ENCODE measurements around the gene LMX1B. TPM values are rescaled to one million over a fixed set of nuclear protein-coding genes. Genes with fewer than 3 reads are reported as not detected.

The LMX1B gene
- total RNA-seq, 2 donors from 2014 or later = not detected

DNA sequence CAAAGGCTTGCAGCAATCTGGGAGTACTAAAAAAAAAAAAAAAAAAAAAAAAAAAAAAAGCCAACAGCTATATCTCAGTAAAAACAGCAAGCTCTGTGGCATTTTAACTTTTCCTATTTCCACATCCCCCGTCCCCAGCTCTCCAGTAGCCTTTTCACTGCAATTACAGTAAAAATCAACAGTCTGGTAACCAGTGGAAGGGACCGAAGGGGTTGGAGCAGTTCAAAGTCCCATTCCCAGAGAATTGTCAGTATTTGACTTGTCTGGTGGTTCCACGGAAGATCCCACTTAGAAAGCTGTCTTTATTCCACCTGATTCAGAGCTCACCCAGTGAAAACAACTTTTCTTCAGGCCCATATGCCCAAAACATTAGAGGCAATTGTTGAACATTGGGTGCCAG is 119.3 kb downstream of the LMX1B start:
- no peak for DNase-seq
- H3K4me3 Mint-ChIP-seq = no peak overlapping the region
- no peak for ATAC-seq (replicated peaks in 1 of 2)

DNA sequence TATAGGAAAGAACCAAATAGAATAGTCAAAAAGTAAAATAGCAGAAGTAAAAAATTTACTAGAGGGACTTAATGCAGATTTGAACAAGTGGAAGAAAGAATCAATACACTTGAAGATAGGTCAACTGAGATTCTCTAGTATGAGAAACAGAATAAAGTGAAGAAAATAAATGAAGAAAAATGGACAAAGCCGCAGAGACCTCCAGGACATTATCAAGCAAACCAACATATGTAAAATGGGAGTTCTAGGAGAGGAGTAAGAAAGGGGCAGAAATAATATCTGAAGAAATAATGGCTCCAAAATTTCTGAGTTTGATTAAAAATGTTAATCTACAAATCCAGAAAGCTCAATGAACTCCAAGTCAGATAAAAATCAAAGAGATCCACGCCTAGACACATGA is 121.1 kb downstream of the LMX1B start:
- H3K27ac Mint-ChIP-seq = no peak overlapping the region
- DNase-seq (no peak), ATAC-seq (replicated peaks in 1 of 2) (no peak)
- H3K9me3 Mint-ChIP-seq = peaks cover 4 to 16% of the 10 kb centered on the region in 2 donors
- H3K4me1 Mint-ChIP-seq (ENCODE audit: low read depth) = no peaks in the 10 kb centered on the region
- H3K27me3 Mint-ChIP-seq (ENCODE audit: low read depth) = no peaks in the 10 kb centered on the region
- peaks cover 7 to 17% of the 10 kb centered on the region in 2 donors for H3K36me3 Mint-ChIP-seq (ENCODE audit: insufficient read depth in 2 of 2)
- no peak overlapping the region for H3K4me3 Mint-ChIP-seq

More for the DNA sequence above, 119.3 kb downstream of the LMX1B start:
- peaks cover 7 to 17% of the 10 kb centered on the region in 2 donors for H3K36me3 Mint-ChIP-seq (ENCODE audit: insufficient read depth in 2 of 2)
- no peaks in the 10 kb centered on the region for H3K4me1 Mint-ChIP-seq (ENCODE audit: low read depth)
- no peak overlapping the region for H3K27ac Mint-ChIP-seq
- H3K9me3 Mint-ChIP-seq = peaks cover 1 to 12% of the 10 kb centered on the region in 2 donors
- no peaks in the 10 kb centered on the region for H3K27me3 Mint-ChIP-seq (ENCODE audit: low read depth)

DNA sequence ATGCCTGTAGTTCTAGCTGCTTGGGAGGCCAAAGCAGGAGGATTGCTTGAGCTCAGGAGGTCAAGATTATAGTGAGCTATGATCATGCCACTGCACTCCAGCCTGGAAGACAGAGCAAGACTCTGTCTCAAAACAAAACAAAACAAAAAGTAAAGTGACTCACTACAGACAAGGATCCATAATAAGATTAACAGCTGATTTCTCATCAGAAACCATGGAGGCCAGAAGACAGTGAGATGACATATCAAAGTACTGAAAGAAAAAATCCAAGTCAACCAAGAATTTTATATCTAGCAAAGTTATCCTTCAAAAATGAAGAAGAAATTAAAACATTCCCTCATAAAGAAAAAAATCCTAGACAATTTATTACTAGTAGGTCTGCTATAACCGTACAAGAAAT is 121.8 kb downstream of the LMX1B start:
- Mint-ChIP-seq H3K4me1 (ENCODE audit: low read depth) (no peaks in the 10 kb centered on the region), H3K36me3 (ENCODE audit: insufficient read depth in 2 of 2) (peaks cover 7 to 17% of the 10 kb centered on the region in 2 donors), H3K27ac (no peak overlapping the region), H3K4me3 (no peak overlapping the region), H3K27me3 (ENCODE audit: low read depth) (no peaks in the 10 kb centered on the region), H3K9me3 (peaks cover 4 to 17% of the 10 kb centered on the region in 2 donors)
- DNase-seq = no peak
- no peak for ATAC-seq (replicated peaks in 1 of 2)

DNA sequence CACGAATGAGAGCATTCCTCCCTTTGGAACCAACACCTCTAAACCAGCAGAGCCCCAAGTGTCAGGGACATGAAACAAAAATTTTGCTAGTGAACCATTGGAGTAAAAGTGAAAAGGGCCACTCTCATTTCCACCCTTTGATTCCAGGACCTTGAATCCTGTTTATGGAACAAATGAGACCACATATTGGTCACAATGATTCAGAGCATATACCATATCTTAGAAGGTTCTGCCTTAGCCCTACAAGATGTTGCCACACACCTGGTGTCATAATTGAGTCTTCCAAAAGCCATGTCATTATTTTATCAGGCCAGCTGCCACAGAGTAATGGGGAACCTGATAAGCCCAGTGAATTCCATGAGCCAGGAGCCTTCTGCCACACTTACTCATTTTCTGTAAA is 124.8 kb downstream of the LMX1B start:
- peaks cover 7 to 17% of the 10 kb centered on the region in 2 donors for H3K36me3 Mint-ChIP-seq (ENCODE audit: insufficient read depth in 2 of 2)
- peaks cover 4 to 17% of the 10 kb centered on the region in 2 donors for H3K9me3 Mint-ChIP-seq
- ATAC-seq (replicated peaks in 1 of 2) (no peak), DNase-seq (no peak)
- H3K27ac Mint-ChIP-seq = no peak overlapping the region
- no peaks in the 10 kb centered on the region for H3K4me1 Mint-ChIP-seq (ENCODE audit: low read depth)
- no peaks in the 10 kb centered on the region for H3K27me3 Mint-ChIP-seq (ENCODE audit: low read depth)
- H3K4me3 Mint-ChIP-seq = no peak overlapping the region

DNA sequence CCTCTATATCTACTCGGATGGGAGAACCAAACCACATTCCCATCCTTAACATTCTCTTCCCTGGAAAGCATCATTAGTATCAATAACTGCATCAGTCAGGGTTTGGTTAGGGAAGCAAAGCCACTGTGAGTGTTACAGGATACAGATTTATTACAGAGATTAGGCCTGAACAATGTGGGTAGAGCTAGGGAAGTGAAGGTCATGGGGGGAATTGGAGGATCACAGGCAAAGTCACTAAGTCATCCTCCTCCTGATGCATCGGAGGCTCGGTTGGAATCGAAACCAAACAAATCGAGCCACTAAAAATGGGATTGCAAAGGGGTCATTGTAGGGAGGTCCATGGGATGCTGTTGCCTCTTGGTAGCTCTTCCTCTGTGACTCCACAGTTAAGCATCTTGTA is 129.3 kb downstream of the LMX1B start:
- Mint-ChIP-seq H3K27ac (no peak overlapping the region), H3K36me3 (ENCODE audit: insufficient read depth in 2 of 2) (no peaks in the 10 kb centered on the region), H3K4me1 (ENCODE audit: low read depth) (peaks cover 25% of the 10 kb centered on the region), H3K27me3 (ENCODE audit: low read depth) (no peaks in the 10 kb centered on the region), H3K9me3 (peaks cover 3 to 5% of the 10 kb centered on the region in 2 donors), H3K4me3 (no peak overlapping the region)
- ATAC-seq (replicated peaks in 1 of 2) (no peak), DNase-seq (no peak)

DNA sequence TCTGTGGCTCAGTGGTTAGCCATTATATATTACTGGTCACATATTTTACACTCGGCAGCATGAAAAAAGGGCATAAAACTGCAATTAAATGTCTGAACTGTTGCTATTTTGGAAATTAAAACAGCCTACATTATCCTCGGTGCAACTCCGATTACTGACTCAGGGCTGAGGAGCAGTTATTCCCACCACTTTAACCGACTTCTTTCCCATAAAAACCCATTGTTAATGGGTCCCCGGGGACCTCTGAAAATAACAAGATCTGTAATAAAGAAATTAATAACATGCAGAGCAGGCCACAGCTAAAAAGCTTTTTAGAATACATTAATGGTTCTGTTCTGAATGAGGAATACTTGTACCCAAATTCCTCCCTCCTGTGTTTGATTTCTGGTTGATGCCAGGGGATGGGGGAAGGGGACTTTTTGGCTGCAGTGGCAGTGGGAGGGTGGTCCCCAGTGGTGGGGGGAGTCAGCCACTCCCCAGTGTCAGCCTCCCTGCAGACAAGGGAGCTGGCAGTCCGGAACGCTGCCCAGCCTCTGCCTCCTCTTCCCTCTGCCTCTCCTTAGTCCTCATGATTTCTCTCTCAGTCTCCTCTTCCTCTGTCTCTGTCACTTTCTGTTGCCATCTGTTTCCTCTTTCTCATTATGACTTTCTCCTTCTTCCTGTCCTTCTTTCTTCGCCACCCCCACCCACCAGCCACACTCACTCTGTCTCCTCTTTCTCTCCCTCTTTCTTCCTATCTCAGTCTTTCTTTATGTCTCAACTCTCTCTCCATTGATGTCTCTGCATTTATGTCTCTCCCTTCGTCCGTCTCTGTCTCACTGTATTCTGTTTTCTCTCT is 132.1 kb downstream of the LMX1B start:
- DNase-seq (peak; percentile 14 to 19), ATAC-seq (replicated peaks in 1 of 2) (peak; percentile 69 to 75)
- peak overlapping the region; percentile 27 to 40 for H3K4me3 Mint-ChIP-seq

More for the DNA sequence above, 132.1 kb downstream of the LMX1B start:
- Mint-ChIP-seq H3K27me3 (ENCODE audit: low read depth) (peaks cover 2% of the 10 kb centered on the region), H3K36me3 (ENCODE audit: insufficient read depth in 2 of 2) (no peaks in the 10 kb centered on the region), H3K27ac (peak overlapping the region; percentile 56), H3K4me1 (ENCODE audit: low read depth) (peaks cover 35% of the 10 kb centered on the region), H3K9me3 (no peaks in the 10 kb centered on the region)

Other genes with a start within 250 kb of the LMX1B start
- gene ZBTB43, start 191.1 kb downstream of the LMX1B start, total RNA-seq = 10 to 100 TPM; 30.2 to 66.2 TPM
- 1 to 10 TPM; 7.1 to 8.1 TPM for gene ZBTB34, start 246.7 kb downstream of the LMX1B start, total RNA-seq

Measured in activated T-cell treated with anti-CD3 and anti-CD28 coated beads, Interleukin-2, amount 50 U/mL, for 72 hours (primary cell).